Endodermal cell (in vitro differentiated cells): ENCODE data around the gene MYH14. TPM values are rescaled to one million over a fixed set of nuclear protein-coding genes. Genes with fewer than 3 reads are reported as not detected.

Source experiments
- DNase-seq: peaks from one replicate; pipeline ENCODE4 v3.0.0-alpha.2; 2017
- H3K27ac ChIP-seq: 2 replicates; pipeline ENCODE4 v1.5.1; 2013; ENCODE audit warnings: mild to moderate bottlenecking, low read depth, low read length, moderate library complexity
- H3K27me3 ChIP-seq: 2 replicates; pipeline ENCODE4 v1.6.1; 2013; ENCODE audit warnings: mild to moderate bottlenecking, low read length, moderate library complexity; ENCODE audit not compliant: insufficient read depth, control insufficient read depth, poor library complexity, severe bottlenecking
- H3K36me3 ChIP-seq: 2 replicates; pipeline ENCODE4 v1.7.0; 2013; ENCODE audit warnings: mild to moderate bottlenecking, low read length, moderate library complexity; ENCODE audit not compliant: control insufficient read depth, insufficient read depth
- H3K4me1 ChIP-seq: one replicate; pipeline ENCODE4 v1.7.0; 2013; ENCODE audit warnings: low read length; ENCODE audit not compliant: control insufficient read depth, insufficient read depth
- H3K4me3 ChIP-seq: 2 replicates; pipeline ENCODE4 v1.5.1; 2013; ENCODE audit warnings: mild to moderate bottlenecking, low read length, moderate library complexity
- H3K9ac ChIP-seq: 2 replicates; pipeline ENCODE4 v1.6.1; 2013; ENCODE audit warnings: mild to moderate bottlenecking, low read length, moderate library complexity; ENCODE audit not compliant: poor library complexity, severe bottlenecking; ENCODE audit errors: extremely low read depth
- H3K9me3 ChIP-seq: 2 replicates; pipeline ENCODE4 v1.6.1; 2013; ENCODE audit warnings: mild to moderate bottlenecking, low read length, moderate library complexity; ENCODE audit not compliant: control insufficient read depth
- H3K27ac Mint-ChIP-seq: 2 replicates; pipeline ENCODE4 v1.8.0; 2020; ENCODE audit warnings: mixed read lengths
- H3K27me3 Mint-ChIP-seq: 2 replicates; pipeline ENCODE4 v1.8.0; 2021; ENCODE audit warnings: mild to moderate bottlenecking, mixed read lengths; ENCODE audit not compliant: insufficient read depth
- H3K36me3 Mint-ChIP-seq: 2 replicates; pipeline ENCODE4 v1.8.0; 2020; ENCODE audit warnings: low read depth, mixed read lengths
- H3K4me1 Mint-ChIP-seq: 2 replicates; pipeline ENCODE4 v1.8.0; 2020; ENCODE audit warnings: mixed read lengths
- H3K4me3 Mint-ChIP-seq: 2 replicates; pipeline ENCODE4 v1.8.0; 2020; ENCODE audit warnings: mild to moderate bottlenecking, moderate library complexity, mixed read lengths
- H3K9me3 Mint-ChIP-seq: 2 replicates; pipeline ENCODE4 v1.8.0; 2020; ENCODE audit warnings: mild to moderate bottlenecking, mixed read lengths
- WGBS, 2 experiments: methylation state at CpG; one replicate each; pipeline versions ENCODE4 v1.1.5 to v1.1.7; 2013; ENCODE audit warnings: missing lambda C conversion rate in 2 of 2, mixed read lengths in 1 of 2; ENCODE audit not compliant: insufficient coverage in 1 of 2, insufficient read length in 1 of 2; 5-methylcytosine and 5-hydroxymethylcytosine counted together
- total RNA-seq, 2 donors: library from RNA; stranded (reverse); fragmentation: NEBNext Ultra II Directional in 1 of 2; extraction: Animal tissue kit (Norgen Biotek cat#: 25700) in 1 of 2; gene quantifications; 2 replicates in 1 of 2; 3 replicates in 1 of 2; pipeline ENCODE4 v1.2.1, GENCODE V29; 2021
- TF ChIP-seq, protein P1 (sequence below): fragments of 200-600 bp; sonication (generic); conservative IDR thresholded peaks from 2 replicates; pipeline ENCODE4 v1.5.0; 2021; ENCODE audit warnings: antibody characterized with exemption, mild to moderate bottlenecking

The MYH14 gene
- total RNA-seq, 2 donors from 2014 or later = 12.8 to 16.7 TPM

DNA sequence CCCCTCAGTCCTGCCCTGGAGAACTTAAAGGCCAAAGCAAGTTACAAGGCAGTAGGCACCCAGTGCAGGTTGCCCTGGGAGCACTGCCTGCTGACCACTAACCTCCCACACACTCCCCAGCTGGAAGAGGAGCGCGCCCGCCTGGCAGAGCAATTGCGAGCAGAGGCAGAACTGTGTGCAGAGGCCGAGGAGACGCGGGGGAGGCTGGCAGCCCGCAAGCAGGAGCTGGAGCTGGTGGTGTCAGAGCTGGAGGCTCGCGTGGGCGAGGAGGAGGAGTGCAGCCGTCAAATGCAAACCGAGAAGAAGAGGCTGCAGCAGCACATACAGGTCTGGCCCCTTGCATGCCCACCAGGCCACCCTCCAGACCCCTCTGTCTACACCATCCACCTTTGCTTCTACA, 64.6 kb downstream of the MYH14 start:
- H3K27ac Mint-ChIP-seq = no peak overlapping the region
- H3K9me3 Mint-ChIP-seq = no peaks in the 10 kb centered on the region
- H3K36me3 Mint-ChIP-seq = peaks cover 28% of the 10 kb centered on the region
- TF ChIP-seq, protein P1, sequence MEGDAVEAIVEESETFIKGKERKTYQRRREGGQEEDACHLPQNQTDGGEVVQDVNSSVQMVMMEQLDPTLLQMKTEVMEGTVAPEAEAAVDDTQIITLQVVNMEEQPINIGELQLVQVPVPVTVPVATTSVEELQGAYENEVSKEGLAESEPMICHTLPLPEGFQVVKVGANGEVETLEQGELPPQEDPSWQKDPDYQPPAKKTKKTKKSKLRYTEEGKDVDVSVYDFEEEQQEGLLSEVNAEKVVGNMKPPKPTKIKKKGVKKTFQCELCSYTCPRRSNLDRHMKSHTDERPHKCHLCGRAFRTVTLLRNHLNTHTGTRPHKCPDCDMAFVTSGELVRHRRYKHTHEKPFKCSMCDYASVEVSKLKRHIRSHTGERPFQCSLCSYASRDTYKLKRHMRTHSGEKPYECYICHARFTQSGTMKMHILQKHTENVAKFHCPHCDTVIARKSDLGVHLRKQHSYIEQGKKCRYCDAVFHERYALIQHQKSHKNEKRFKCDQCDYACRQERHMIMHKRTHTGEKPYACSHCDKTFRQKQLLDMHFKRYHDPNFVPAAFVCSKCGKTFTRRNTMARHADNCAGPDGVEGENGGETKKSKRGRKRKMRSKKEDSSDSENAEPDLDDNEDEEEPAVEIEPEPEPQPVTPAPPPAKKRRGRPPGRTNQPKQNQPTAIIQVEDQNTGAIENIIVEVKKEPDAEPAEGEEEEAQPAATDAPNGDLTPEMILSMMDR = no peak
- Histone ChIP-seq H3K9me3 (peaks cover 7% of the 10 kb centered on the region), H3K27me3 (no peaks in the 10 kb centered on the region), H3K9ac (no peak overlapping the region), H3K27ac (no peak overlapping the region), H3K4me3 (no peak overlapping the region), H3K36me3 (no peaks in the 10 kb centered on the region), H3K4me1 (no peaks in the 10 kb centered on the region)
- no peaks in the 10 kb centered on the region for H3K27me3 Mint-ChIP-seq
- H3K4me1 Mint-ChIP-seq = no peaks in the 10 kb centered on the region
- no peak overlapping the region for H3K4me3 Mint-ChIP-seq
- 60 to 90% methylated on average over 1 to 13 of the region's 13 CpGs for WGBS, 2 experiments
- no peak for DNase-seq

DNA sequence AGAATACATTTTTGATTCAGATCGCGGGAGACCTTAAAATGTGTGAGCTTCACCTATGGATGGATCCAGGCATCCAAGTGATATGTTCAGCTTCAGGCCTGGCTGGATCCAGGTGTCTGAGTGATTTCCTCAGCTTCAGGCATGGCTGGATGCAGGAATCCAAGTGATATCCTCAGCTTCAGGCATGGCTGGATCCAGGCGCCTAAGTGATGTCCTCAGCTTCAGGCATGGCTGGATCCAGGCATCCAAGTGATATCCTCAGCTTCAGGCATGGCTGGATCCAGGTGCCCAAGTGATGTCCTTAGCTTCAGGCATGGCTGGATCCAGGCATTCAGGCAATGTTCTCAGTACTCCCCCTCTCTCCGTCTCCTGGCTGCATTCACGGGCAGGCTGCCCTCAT, 65.1 kb downstream of the MYH14 start:
- DNase-seq = no peak
- no peak overlapping the region for H3K4me3 ChIP-seq
- no peaks in the 10 kb centered on the region for H3K27me3 Mint-ChIP-seq
- no peak overlapping the region for H3K4me3 Mint-ChIP-seq
- peaks cover 28% of the 10 kb centered on the region for H3K36me3 Mint-ChIP-seq
- no peaks in the 10 kb centered on the region for H3K9me3 Mint-ChIP-seq
- peaks cover 7% of the 10 kb centered on the region for H3K9me3 ChIP-seq
- H3K36me3 ChIP-seq = no peaks in the 10 kb centered on the region
- WGBS, 2 experiments = 94 to 100% methylated on average over 4 to 5 of the region's 5 CpGs
- no peak overlapping the region for H3K9ac ChIP-seq
- H3K27me3 ChIP-seq = no peaks in the 10 kb centered on the region
- TF ChIP-seq, protein P1 = no peak
- H3K4me1 ChIP-seq = no peaks in the 10 kb centered on the region
- no peaks in the 10 kb centered on the region for H3K4me1 Mint-ChIP-seq
- H3K27ac ChIP-seq = no peak overlapping the region
- no peak overlapping the region for H3K27ac Mint-ChIP-seq

DNA sequence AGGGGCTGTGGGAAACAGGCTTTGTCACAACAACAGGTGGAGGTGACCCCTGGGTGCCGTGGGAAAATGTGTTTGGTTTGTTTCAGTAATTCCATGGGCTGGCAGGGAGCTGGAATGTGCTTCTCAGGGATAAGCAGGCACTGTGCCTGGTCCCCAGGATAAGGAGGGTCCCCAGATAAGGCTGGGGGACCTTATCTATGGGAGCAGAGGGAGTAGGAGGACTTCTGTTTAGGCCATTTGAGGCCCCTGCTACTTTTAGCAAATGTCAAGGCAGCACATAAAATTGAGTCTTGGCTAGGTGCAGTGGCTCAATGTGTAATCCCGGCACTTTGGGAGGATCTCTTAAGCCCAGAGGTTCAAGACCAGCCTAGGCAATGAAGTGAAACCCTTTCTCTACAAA, 66.2 kb downstream of the MYH14 start:
- H3K4me1 ChIP-seq = no peaks in the 10 kb centered on the region
- H3K9ac ChIP-seq = no peak overlapping the region
- no peak for DNase-seq
- H3K36me3 Mint-ChIP-seq = peaks cover 21% of the 10 kb centered on the region
- H3K9me3 ChIP-seq = peaks cover 2% of the 10 kb centered on the region
- WGBS, 2 experiments = 71 to 76% methylated on average over 2 of the region's 2 CpGs
- H3K9me3 Mint-ChIP-seq = no peaks in the 10 kb centered on the region
- no peak overlapping the region for H3K4me3 ChIP-seq
- TF ChIP-seq, protein P1 = no peak
- no peak overlapping the region for H3K27ac Mint-ChIP-seq
- no peak overlapping the region for H3K27ac ChIP-seq
- H3K4me3 Mint-ChIP-seq = no peak overlapping the region
- H3K27me3 Mint-ChIP-seq = no peaks in the 10 kb centered on the region
- no peaks in the 10 kb centered on the region for H3K4me1 Mint-ChIP-seq
- no peaks in the 10 kb centered on the region for H3K36me3 ChIP-seq
- H3K27me3 ChIP-seq = no peaks in the 10 kb centered on the region
